HEK293 (cell line): ENCODE results near the gene KLHL21.
"Not testable (repeated sequence)": the region's sequence is repeated elsewhere in the genome, so short reads cannot be mapped to it uniquely, and the experiment has no call there.

Source experiments
- CTCF ChIA-PET: fragments of 350-600 bp; formaldehyde crosslinking; extraction: SDS; loops from one replicate; lab custom pipeline; 2021; ENCODE audit warnings: antibody characterized with exemption; lab: Yijun Ruan, JAX
- POLR2A ChIA-PET: fragments of 300-600 bp; formaldehyde crosslinking; extraction: SDS; loops from one replicate; lab custom pipeline; 2020; ENCODE audit warnings: antibody characterized with exemption, inconsistent platforms; lab: Yijun Ruan, JAX
- H3K27ac ChIP-seq: fragments of 200-500 bp; sonication (Bioruptor generic); 2 replicates; pipeline ENCODE4 v1.5.1; 2014; ENCODE audit warnings: low read depth, low read length, control low read depth, inconsistent platforms; ENCODE audit errors: extremely low read depth
- H3K36me3 ChIP-seq, 2 experiments: fragments of 200-500 bp in 1 of 2; sonication (Bioruptor generic) in 1 of 2; 1 replicate in 1 of 2; 2 replicates in 1 of 2; pipeline ENCODE4 v1.5.1; 2014 to 2017; ENCODE audit warnings: inconsistent platforms in 2 of 2, low read length in 2 of 2; ENCODE audit not compliant: control insufficient read depth in 2 of 2, insufficient read depth in 1 of 2
- H3K4me1 ChIP-seq: fragments of 200-500 bp; sonication (Bioruptor generic); 2 replicates; pipeline ENCODE4 v1.5.1; 2014; ENCODE audit warnings: mild to moderate bottlenecking, low read length, inconsistent platforms; ENCODE audit not compliant: control insufficient read depth, insufficient read depth
- H3K4me3 ChIP-seq: 2 replicates; pipeline ENCODE4 v1.5.1; 2011; ENCODE audit warnings: low read depth, mild to moderate bottlenecking, control low read depth, low read length, moderate library complexity
- H3K9me3 ChIP-seq: fragments of 200-500 bp; sonication (Bioruptor generic); 2 replicates; pipeline ENCODE4 v1.5.1; 2014; ENCODE audit warnings: low read depth, low read length, inconsistent platforms; ENCODE audit not compliant: control insufficient read depth, insufficient read depth
- EGR2 ChIP-seq: fragments of 450-650 bp; formaldehyde crosslinking; IDR thresholded peaks from 2 replicates; pipeline ENCODE4 v1.5.1; 2016; ENCODE audit warnings: low read depth, missing biosample characterization, missing genetic modification characterization
- KLF7 ChIP-seq: fragments of 450-650 bp; formaldehyde crosslinking; IDR thresholded peaks from 2 replicates; pipeline ENCODE4 v1.5.1; 2016; ENCODE audit warnings: missing biosample characterization, missing genetic modification characterization, borderline replicate concordance
- OSR2 ChIP-seq: fragments of 450-650 bp; formaldehyde crosslinking; IDR thresholded peaks from 2 replicates; pipeline ENCODE4 v1.5.1; 2016; ENCODE audit warnings: missing biosample characterization, missing genetic modification characterization
- SCRT1 ChIP-seq: fragments of 450-650 bp; formaldehyde crosslinking; IDR thresholded peaks from 2 replicates; pipeline ENCODE4 v1.5.1; 2016; ENCODE audit warnings: missing biosample characterization, missing genetic modification characterization, borderline replicate concordance
- SCRT2 ChIP-seq: fragments of 450-650 bp; formaldehyde crosslinking; IDR thresholded peaks from 2 replicates; pipeline ENCODE4 v1.5.1; 2016; ENCODE audit warnings: missing biosample characterization, missing genetic modification characterization
- SP2 ChIP-seq: fragments of 450-650 bp; formaldehyde crosslinking; IDR thresholded peaks from 2 replicates; pipeline ENCODE4 v1.5.1; 2016; ENCODE audit warnings: missing biosample characterization, missing genetic modification characterization
- ZBTB10 ChIP-seq: fragments of 450-650 bp; formaldehyde crosslinking; IDR thresholded peaks from 2 replicates; pipeline ENCODE4 v1.5.1; 2016; ENCODE audit warnings: missing biosample characterization, missing genetic modification characterization
- ZBTB44 ChIP-seq: fragments of 450-650 bp; IDR thresholded peaks from 2 replicates; pipeline ENCODE4 v1.5.1; 2018; ENCODE audit warnings: missing biosample characterization, mild to moderate bottlenecking, missing genetic modification characterization
- ZFHX2 ChIP-seq: fragments of 450-650 bp; formaldehyde crosslinking; conservative IDR thresholded peaks from 2 replicates; pipeline ENCODE4 v1.5.1; 2016; ENCODE audit warnings: missing biosample characterization, missing genetic modification characterization
- ZNF10 ChIP-seq: fragments of 450-650 bp; formaldehyde crosslinking; IDR thresholded peaks from 2 replicates; pipeline ENCODE4 v1.5.1; 2017; ENCODE audit warnings: missing biosample characterization, missing genetic modification characterization
- ZNF394 ChIP-seq: fragments of 450-650 bp; formaldehyde crosslinking; IDR thresholded peaks from 2 replicates; pipeline ENCODE4 v1.5.1; 2016; ENCODE audit warnings: missing biosample characterization, missing genetic modification characterization, mild to moderate bottlenecking, moderate library complexity, borderline replicate concordance
- ZNF426 ChIP-seq: fragments of 450-650 bp; formaldehyde crosslinking; IDR thresholded peaks from 2 replicates; pipeline ENCODE4 v1.5.1; 2017; ENCODE audit warnings: missing biosample characterization, missing genetic modification characterization, mild to moderate bottlenecking, inconsistent platforms, moderate library complexity
- ZNF585B ChIP-seq: fragments of 450-650 bp; formaldehyde crosslinking; IDR thresholded peaks from 2 replicates; pipeline ENCODE4 v1.5.1; 2016; ENCODE audit warnings: missing biosample characterization, missing genetic modification characterization
- ZNF623 ChIP-seq: fragments of 450-650 bp; formaldehyde crosslinking; IDR thresholded peaks from 2 replicates; pipeline ENCODE4 v1.5.1; 2016; ENCODE audit warnings: missing biosample characterization, missing genetic modification characterization
- ZNF626 ChIP-seq: fragments of 450-650 bp; sonication (Bioruptor Pico); formaldehyde crosslinking; IDR thresholded peaks from 2 replicates; pipeline ENCODE4 v1.5.1; 2018; ENCODE audit warnings: missing biosample characterization, missing genetic modification characterization, inconsistent platforms
- ZNF639 ChIP-seq: fragments of 450-650 bp; formaldehyde crosslinking; IDR thresholded peaks from 2 replicates; pipeline ENCODE4 v1.5.1; 2016; ENCODE audit warnings: missing biosample characterization, missing genetic modification characterization
- TF ChIP-seq, protein P1 (sequence below): fragments of 450-650 bp; formaldehyde crosslinking; IDR thresholded peaks from 2 replicates; pipeline ENCODE4 v1.5.1; 2016; ENCODE audit warnings: missing biosample characterization, missing genetic modification characterization
- TF ChIP-seq, protein P2 (sequence below): fragments of 450-650 bp; formaldehyde crosslinking; IDR thresholded peaks from 2 replicates; pipeline ENCODE4 v1.5.1; 2016; ENCODE audit warnings: missing biosample characterization, missing genetic modification characterization, low read depth

KLHL21 gene

DNA sequence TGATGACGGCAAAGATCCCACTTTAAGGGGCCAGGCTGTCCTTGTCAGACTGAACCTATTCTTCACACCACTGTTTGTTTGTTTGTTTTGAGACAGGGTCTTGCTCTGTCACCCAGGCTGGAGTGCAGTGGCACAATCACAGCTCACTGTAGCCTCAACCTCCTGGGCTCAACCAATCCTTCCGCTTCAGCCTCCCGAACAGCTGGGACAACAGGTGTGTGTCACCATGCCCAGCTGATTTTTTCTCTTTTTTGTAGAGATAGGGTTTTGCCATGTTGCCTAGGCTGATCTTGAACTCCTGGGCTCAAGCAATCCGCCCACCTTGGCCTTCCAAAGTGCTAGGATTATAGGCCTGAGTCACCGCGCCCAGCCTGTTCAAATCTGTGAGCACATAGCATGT is 34.1 kb upstream of the KLHL21 start:
- H3K27ac ChIP-seq, H3K4me3 ChIP-seq, POLR2A ChIA-PET, H3K4me1 ChIP-seq, H3K9me3 ChIP-seq: not testable (repeated sequence)
- CTCF ChIA-PET = interaction anchor here (0.6 to 1.9 kb wide), 3 partner anchors 9 to 115 kb away, joined by 3 to 8 read pairs (median 4); no protein-coding TSS in a partner anchor
- TF ChIP-seq SCRT2 (peak; percentile 78), SCRT1 (peak; percentile 67; the same call in 1 of the 2 replicates), ZFHX2 (peak; percentile 22; the same call in 1 of the 2 replicates)
- H3K36me3 ChIP-seq = peaks cover 21 to 95% of the 10 kb centered on the region in 2 experiments; a peak in 2 of 3 replicates

- Histone ChIP-seq H3K36me3 (peaks cover 20 to 98% of the 10 kb centered on the region in 2 experiments; a peak in 2 of 3 replicates), H3K9me3 (no peaks in the 10 kb centered on the region), H3K27ac (no peak overlapping the region), H3K4me1 (no peaks in the 10 kb centered on the region), H3K4me3 (no peak overlapping the region)
- TF ChIP-seq ZFHX2 = peak; percentile 32; the same call in 1 of the 2 replicates
- peak; percentile 71; the same call in 1 of the 2 replicates for TF ChIP-seq ZNF10 (tag by site-specific recombination)
- TF ChIP-seq, protein P1, sequence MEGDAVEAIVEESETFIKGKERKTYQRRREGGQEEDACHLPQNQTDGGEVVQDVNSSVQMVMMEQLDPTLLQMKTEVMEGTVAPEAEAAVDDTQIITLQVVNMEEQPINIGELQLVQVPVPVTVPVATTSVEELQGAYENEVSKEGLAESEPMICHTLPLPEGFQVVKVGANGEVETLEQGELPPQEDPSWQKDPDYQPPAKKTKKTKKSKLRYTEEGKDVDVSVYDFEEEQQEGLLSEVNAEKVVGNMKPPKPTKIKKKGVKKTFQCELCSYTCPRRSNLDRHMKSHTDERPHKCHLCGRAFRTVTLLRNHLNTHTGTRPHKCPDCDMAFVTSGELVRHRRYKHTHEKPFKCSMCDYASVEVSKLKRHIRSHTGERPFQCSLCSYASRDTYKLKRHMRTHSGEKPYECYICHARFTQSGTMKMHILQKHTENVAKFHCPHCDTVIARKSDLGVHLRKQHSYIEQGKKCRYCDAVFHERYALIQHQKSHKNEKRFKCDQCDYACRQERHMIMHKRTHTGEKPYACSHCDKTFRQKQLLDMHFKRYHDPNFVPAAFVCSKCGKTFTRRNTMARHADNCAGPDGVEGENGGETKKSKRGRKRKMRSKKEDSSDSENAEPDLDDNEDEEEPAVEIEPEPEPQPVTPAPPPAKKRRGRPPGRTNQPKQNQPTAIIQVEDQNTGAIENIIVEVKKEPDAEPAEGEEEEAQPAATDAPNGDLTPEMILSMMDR (tag by site-specific recombination) = no peak
- TF ChIP-seq ZNF626 = no peak
- no peak for TF ChIP-seq ZNF585B (tag by site-specific recombination)
- peak; percentile 54; the same call in 1 of the 2 replicates for TF ChIP-seq EGR2 (tag by site-specific recombination)
- ChIA-PET POLR2A (interaction anchor here (0.5 kb wide), 1 partner anchor 24 kb away, joined by 3 read pairs; no protein-coding TSS in a partner anchor), CTCF (interaction anchor here (0.6 to 1.9 kb wide), 2 partner anchors 10 to 115 kb away, joined by 4 to 8 read pairs; no protein-coding TSS in a partner anchor)
Observed at GRCh38 chr1:6635910-6636760, 33.5 kb upstream of the KLHL21 start.

DNA sequence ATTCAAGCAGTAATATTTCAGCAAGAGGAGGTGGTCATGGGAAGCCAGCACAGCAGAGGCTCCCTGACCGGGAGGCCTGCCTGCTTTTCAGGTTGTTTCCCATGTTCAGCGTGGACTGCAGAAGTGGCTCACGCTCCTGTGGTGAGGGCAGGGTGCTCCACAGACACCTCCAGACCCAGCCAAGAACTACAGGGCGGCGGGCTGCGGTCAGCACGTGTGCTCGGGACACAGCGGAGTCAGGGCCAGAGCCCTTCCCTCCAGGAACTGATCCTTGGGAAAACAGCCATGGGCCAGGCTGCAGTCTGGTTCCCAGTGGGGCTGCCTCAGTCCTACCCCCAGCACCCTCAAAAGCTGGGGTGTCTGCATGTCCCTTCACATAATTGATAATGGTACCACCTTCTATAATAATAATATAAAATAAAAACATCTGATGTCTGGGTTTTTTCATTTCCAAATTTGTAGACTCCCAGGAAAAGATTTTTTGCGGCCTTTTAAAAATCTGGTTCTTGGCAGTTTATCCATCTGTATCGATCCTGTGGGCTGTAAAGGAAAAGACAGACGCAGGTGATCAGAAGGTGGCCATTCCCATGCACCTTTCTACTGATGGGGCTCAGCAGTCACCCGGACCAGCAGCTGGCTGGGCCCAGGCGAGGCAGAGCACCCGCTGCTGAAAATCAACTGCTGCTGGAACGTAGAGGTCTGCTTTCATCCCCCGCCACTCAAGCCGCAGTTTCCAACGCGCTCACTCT is 32.7 kb upstream of the KLHL21 start:
- peaks cover 20 to 98% of the 10 kb centered on the region in 2 experiments; a peak in 2 of 3 replicates for H3K36me3 ChIP-seq
- ChIA-PET POLR2A (interaction anchor here (0.5 to 1.5 kb wide), 4 partner anchors 21 to 142 kb away, joined by 3 to 7 read pairs (median 4); no protein-coding TSS in a partner anchor), CTCF (interaction anchor here (0.6 to 2.0 kb wide), 7 partner anchors 8 to 1367 kb away, joined by 3 to 10 read pairs (median 4); no protein-coding TSS in a partner anchor)
- H3K9me3 ChIP-seq = no peaks in the 10 kb centered on the region
- no peak overlapping the region for H3K4me3 ChIP-seq
- H3K4me1 ChIP-seq = no peaks in the 10 kb centered on the region
- H3K27ac ChIP-seq = no peak overlapping the region
- TF ChIP-seq, protein P2, sequence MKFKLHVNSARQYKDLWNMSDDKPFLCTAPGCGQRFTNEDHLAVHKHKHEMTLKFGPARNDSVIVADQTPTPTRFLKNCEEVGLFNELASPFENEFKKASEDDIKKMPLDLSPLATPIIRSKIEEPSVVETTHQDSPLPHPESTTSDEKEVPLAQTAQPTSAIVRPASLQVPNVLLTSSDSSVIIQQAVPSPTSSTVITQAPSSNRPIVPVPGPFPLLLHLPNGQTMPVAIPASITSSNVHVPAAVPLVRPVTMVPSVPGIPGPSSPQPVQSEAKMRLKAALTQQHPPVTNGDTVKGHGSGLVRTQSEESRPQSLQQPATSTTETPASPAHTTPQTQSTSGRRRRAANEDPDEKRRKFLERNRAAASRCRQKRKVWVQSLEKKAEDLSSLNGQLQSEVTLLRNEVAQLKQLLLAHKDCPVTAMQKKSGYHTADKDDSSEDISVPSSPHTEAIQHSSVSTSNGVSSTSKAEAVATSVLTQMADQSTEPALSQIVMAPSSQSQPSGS = no peak
- TF ChIP-seq ZNF585B (tag by site-specific recombination) = no peak
- TF ChIP-seq ZNF623 (tag by site-specific recombination) = no peak
- no peak for TF ChIP-seq OSR2 (tag by site-specific recombination)
- no peak for TF ChIP-seq ZBTB10 (tag by site-specific recombination)
- no peak for TF ChIP-seq SP2 (tag by site-specific recombination)
- TF ChIP-seq ZNF639 (tag by site-specific recombination) = no peak
- no peak for TF ChIP-seq ZBTB44
- TF ChIP-seq ZNF394 = no peak
- no peak for TF ChIP-seq KLF7
- no peak for TF ChIP-seq ZNF426 (tag by site-specific recombination)
